Uterus (tissue), 2 donors: ENCODE results near the gene PCED1B.

ENCODE experiments used
- CTCF ChIP-seq, 4 experiments: fragments of 200-600 bp in 2 of 4; fragments of 450-650 bp in 2 of 4; sonication (generic) in 2 of 4; IDR thresholded peaks; one replicate each; pipeline ENCODE4 v1.5.1; 2016 to 2019; ENCODE audit warnings: antibody characterized with exemption in 4 of 4, mild to moderate bottlenecking in 2 of 4, moderate library complexity in 1 of 4
- POLR2A ChIP-seq, 2 donors: fragments of 450-650 bp; IDR thresholded peaks; one replicate each; pipeline ENCODE4 v1.6.1; 2016; ENCODE audit warnings: antibody characterized with exemption in 2 of 2, mild to moderate bottlenecking in 1 of 2, moderate library complexity in 1 of 2

DNA sequence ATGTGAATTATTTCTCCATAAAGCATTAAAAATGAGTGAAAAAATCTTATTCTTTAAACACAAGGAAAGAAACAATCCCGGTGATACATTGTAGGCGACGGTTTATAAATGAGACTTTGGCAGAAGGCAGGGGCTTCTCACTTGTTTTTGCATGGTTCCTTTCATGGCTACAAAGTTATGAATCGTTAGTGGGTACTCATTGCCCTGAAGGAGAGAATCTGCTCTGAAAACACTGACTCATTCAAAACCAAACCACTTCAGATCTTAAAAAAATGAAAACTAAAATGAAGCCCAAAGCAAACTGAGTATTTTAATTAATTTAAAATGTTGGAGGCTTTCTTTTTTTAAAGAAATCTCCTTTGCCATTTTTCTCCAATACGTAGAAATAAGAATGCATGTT lies 41.7 kb downstream of the PCED1B start:
- TF ChIP-seq CTCF (IDR thresholded peaks at IDR 0.05) = no peak
- TF ChIP-seq POLR2A (IDR thresholded peaks at IDR 0.05) = no peak
